ENCODE results near the gene JAKMIP3. TPM values are rescaled to one million over a fixed set of nuclear protein-coding genes. Genes with fewer than 3 reads are reported as not detected.

The JAKMIP3 gene
- total and polyA plus RNA-seq, 2 donors: 0.19 to 0.39 TPM

DNA sequence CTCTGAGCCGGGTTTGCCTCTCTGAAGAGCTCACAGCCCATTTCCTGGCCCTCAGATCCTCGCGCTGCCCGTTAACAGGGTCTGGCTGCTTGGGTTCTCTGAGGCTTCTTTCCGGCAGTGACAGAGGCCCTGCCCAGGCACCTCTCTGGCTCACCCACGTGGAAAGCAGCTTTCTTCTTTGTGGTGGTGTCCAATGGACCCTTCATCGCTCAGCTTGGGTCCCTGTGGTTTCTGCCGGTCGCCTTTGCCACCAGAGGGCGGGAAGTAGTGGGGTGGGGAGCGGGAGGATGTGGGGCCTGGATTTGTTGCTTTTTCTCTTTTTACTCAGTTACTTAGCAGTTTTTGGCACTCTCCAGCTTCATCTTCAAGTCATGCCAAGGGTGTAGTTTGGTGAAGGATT is 15.6 kb upstream of the JAKMIP3 start:
- Histone ChIP-seq H3K27ac (ENCODE audit: low read depth in 1 of 2, low read length in 1 of 2) (no peak overlapping the region), H3K36me3 (ENCODE audit: control insufficient read depth in 2 of 2, insufficient read depth in 2 of 2, low read length in 1 of 2) (no peaks in the 10 kb centered on the region), H3K4me1 (ENCODE audit: control insufficient read depth in 2 of 2, insufficient read depth in 2 of 2, low read length in 2 of 2) (no peaks in the 10 kb centered on the region), H3K27me3 (ENCODE audit: control insufficient read depth in 2 of 2, insufficient read depth in 1 of 2, low read length in 1 of 2) (peaks cover 0 to 1% of the 10 kb centered on the region in 2 donors), H3K9me3 (ENCODE audit: control insufficient read depth in 2 of 2, insufficient read depth in 1 of 2, low read length in 1 of 2) (peaks cover 2 to 19% of the 10 kb centered on the region in 2 donors), H3K4me3 (ENCODE audit: low read length in 2 of 2) (no peak overlapping the region)
- WGBS: 75% methylated on average over 11 of the region's 11 CpGs
- no peak for DNase-seq (ENCODE audit: low read depth in 6 of 9, low spot score in 9 of 9)

DNA sequence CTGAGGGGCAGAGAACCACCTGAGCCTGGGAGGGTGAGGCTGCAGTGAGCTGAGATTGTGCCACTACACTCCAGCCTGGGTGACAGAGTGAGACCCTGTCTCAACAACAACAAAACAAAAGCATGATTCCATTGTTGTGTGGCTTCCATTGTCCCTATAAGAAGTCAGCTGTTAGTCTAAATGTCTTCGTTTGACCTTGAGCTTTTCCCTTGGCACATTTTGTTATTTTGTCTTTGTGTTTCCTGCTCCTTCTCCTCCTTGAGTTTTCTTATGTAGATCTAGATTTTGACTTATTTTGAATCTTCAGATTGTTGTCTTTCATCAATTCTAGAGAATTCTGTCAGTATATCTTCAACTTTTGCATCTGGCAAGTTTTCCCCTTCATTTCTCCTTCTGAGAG is 13.6 kb upstream of the JAKMIP3 start:
- Histone ChIP-seq H3K4me3 (ENCODE audit: low read length in 2 of 2) (no peak overlapping the region), H3K27me3 (ENCODE audit: control insufficient read depth in 2 of 2, insufficient read depth in 1 of 2, low read length in 1 of 2) (no peaks in the 10 kb centered on the region)
- WGBS: 91% methylated on average over 1 of the region's 1 CpG

DNA sequence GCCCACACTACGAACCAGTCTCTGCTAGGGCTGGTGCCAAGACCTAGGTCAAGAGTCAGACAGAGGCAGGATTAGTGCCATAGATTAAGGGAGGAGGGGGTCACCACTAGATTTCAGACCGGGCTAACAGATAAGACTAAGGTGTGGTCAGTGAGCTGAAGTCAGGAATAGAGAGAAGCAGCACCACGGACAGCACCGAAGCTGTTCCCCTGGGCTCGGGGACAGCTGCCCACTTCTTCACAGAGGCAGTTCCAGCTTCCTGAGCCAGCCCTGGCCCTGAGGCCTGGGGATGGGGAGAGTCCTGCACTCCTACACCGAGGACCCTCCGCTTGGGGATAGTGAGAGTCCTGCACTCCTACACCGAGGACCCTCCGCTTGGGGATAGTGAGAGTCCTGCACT is 11.2 kb upstream of the JAKMIP3 start:
- no peaks in the 10 kb centered on the region for H3K27me3 ChIP-seq (ENCODE audit: control insufficient read depth in 2 of 2, insufficient read depth in 1 of 2, low read length in 1 of 2)
- WGBS: 61% methylated on average over 9 of the region's 9 CpGs
- H3K4me1 ChIP-seq (ENCODE audit: control insufficient read depth in 2 of 2, insufficient read depth in 2 of 2, low read length in 2 of 2): no peaks in the 10 kb centered on the region
- peaks cover 2 to 19% of the 10 kb centered on the region in 2 donors for H3K9me3 ChIP-seq (ENCODE audit: control insufficient read depth in 2 of 2, insufficient read depth in 1 of 2, low read length in 1 of 2)
- DNase-seq (ENCODE audit: low read depth in 6 of 9, low spot score in 9 of 9): no peak
- no peak overlapping the region for H3K27ac ChIP-seq (ENCODE audit: low read depth in 1 of 2, low read length in 1 of 2)
- no peaks in the 10 kb centered on the region for H3K36me3 ChIP-seq (ENCODE audit: control insufficient read depth in 2 of 2, insufficient read depth in 2 of 2, low read length in 1 of 2)
- H3K4me3 ChIP-seq (ENCODE audit: low read length in 2 of 2): no peak overlapping the region

More for the DNA sequence above, 13.6 kb upstream of the JAKMIP3 start:
- no peaks in the 10 kb centered on the region for H3K36me3 ChIP-seq (ENCODE audit: control insufficient read depth in 2 of 2, insufficient read depth in 2 of 2, low read length in 1 of 2)
- peaks cover 2 to 19% of the 10 kb centered on the region in 2 donors for H3K9me3 ChIP-seq (ENCODE audit: control insufficient read depth in 2 of 2, insufficient read depth in 1 of 2, low read length in 1 of 2)
- H3K4me1 ChIP-seq (ENCODE audit: control insufficient read depth in 2 of 2, insufficient read depth in 2 of 2, low read length in 2 of 2): no peaks in the 10 kb centered on the region
- H3K27ac ChIP-seq (ENCODE audit: low read depth in 1 of 2, low read length in 1 of 2): no peak overlapping the region
- no peak for DNase-seq (ENCODE audit: low read depth in 6 of 9, low spot score in 9 of 9)

DNA sequence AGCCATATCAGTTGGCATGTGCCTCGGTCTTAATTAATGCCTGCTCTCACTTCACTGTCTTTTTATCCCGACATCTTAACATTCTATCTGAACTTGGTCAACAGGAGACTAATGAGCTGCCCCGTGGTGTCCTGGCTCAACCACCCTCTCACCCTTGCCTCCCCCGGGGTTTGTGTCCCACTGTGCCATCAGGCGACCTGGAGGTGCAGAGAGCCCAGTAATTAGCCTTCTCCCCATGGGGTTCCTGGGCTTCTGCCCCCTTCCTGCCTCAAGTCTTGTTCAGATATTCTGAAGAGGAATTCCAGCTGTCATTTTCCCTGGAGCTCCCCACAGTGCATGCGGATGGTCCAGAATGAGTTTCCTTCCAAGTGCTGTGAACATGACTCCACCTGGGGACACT is 10.1 kb upstream of the JAKMIP3 start:
- Histone ChIP-seq H3K9me3 (ENCODE audit: control insufficient read depth in 2 of 2, insufficient read depth in 1 of 2, low read length in 1 of 2) (peaks cover 2 to 19% of the 10 kb centered on the region in 2 donors), H3K27ac (ENCODE audit: low read depth in 1 of 2, low read length in 1 of 2) (no peak overlapping the region), H3K4me1 (ENCODE audit: control insufficient read depth in 2 of 2, insufficient read depth in 2 of 2, low read length in 2 of 2) (no peaks in the 10 kb centered on the region), H3K27me3 (ENCODE audit: control insufficient read depth in 2 of 2, insufficient read depth in 1 of 2, low read length in 1 of 2) (peaks cover 0 to 3% of the 10 kb centered on the region in 2 donors), H3K36me3 (ENCODE audit: control insufficient read depth in 2 of 2, insufficient read depth in 2 of 2, low read length in 1 of 2) (no peaks in the 10 kb centered on the region), H3K4me3 (ENCODE audit: low read length in 2 of 2) (no peak overlapping the region)
- WGBS: 89% methylated on average over 6 of the region's 6 CpGs
- DNase-seq (ENCODE audit: low read depth in 6 of 9, low spot score in 9 of 9): no peak

DNA sequence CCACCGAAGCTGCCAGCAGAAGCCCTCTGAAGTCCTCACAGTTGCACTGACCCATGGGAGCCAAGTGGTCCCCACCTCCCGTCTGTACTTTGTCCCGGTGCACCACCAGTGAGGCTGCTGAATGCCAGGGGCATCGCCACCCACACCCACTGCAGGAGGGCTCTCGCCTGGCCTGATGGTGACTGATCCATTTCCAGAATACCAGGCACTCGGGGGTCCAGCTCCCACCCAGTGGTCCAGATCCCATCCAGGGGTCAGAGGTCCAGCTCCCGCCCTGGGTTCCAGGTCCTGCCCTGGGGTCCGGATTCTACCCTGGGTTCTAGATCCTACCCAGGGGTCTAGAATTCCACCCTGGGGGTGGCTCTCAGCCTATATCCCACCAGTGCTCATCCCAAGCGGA is 9.1 kb upstream of the JAKMIP3 start:
- WGBS: 97% methylated on average over 9 of the region's 9 CpGs
- Histone ChIP-seq H3K9me3 (ENCODE audit: control insufficient read depth in 2 of 2, insufficient read depth in 1 of 2, low read length in 1 of 2) (peaks cover 2 to 14% of the 10 kb centered on the region in 2 donors), H3K4me3 (ENCODE audit: low read length in 2 of 2) (no peak overlapping the region), H3K4me1 (ENCODE audit: control insufficient read depth in 2 of 2, insufficient read depth in 2 of 2, low read length in 2 of 2) (no peaks in the 10 kb centered on the region), H3K36me3 (ENCODE audit: control insufficient read depth in 2 of 2, insufficient read depth in 2 of 2, low read length in 1 of 2) (no peaks in the 10 kb centered on the region), H3K27ac (ENCODE audit: low read depth in 1 of 2, low read length in 1 of 2) (no peak overlapping the region), H3K27me3 (ENCODE audit: control insufficient read depth in 2 of 2, insufficient read depth in 1 of 2, low read length in 1 of 2) (peaks cover 0 to 3% of the 10 kb centered on the region in 2 donors)
- DNase-seq (ENCODE audit: low read depth in 6 of 9, low spot score in 9 of 9): no peak

DNA sequence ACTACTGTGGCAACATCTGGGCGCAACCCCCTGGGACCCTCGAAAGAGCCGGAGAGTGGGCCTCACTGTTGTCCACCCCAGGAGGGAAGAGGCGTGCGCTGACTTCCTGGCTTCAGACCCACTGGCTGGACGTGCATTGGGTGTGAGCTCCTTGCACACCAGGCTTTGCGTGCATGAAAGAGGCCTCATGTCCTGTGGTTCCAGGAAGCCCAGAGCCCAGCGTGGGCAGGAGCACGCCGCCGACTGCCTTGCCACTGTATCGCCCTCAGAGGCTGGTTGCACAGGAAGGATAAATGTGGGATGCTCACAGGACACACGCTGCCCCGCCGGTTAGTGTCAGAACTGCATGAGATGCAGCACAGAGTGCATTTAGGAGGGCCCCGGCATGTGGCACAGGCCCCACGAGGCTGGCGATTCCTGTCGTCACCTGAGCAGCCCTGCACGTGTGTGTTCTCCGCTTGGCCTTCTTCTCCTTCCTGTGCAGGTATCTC is 8.5 kb upstream of the JAKMIP3 start:
- Histone ChIP-seq H3K36me3 (ENCODE audit: control insufficient read depth in 2 of 2, insufficient read depth in 2 of 2, low read length in 1 of 2) (no peaks in the 10 kb centered on the region), H3K4me1 (ENCODE audit: control insufficient read depth in 2 of 2, insufficient read depth in 2 of 2, low read length in 2 of 2) (no peaks in the 10 kb centered on the region), H3K27ac (ENCODE audit: low read depth in 1 of 2, low read length in 1 of 2) (no peak overlapping the region), H3K4me3 (ENCODE audit: low read length in 2 of 2) (no peak overlapping the region), H3K27me3 (ENCODE audit: control insufficient read depth in 2 of 2, insufficient read depth in 1 of 2, low read length in 1 of 2) (peaks cover 0 to 3% of the 10 kb centered on the region in 2 donors), H3K9me3 (ENCODE audit: control insufficient read depth in 2 of 2, insufficient read depth in 1 of 2, low read length in 1 of 2) (peaks cover 2 to 9% of the 10 kb centered on the region in 2 donors)
- 92% methylated on average over 21 of the region's 21 CpGs for WGBS
- DNase-seq (ENCODE audit: low read depth in 6 of 9, low spot score in 9 of 9): no peak

DNA sequence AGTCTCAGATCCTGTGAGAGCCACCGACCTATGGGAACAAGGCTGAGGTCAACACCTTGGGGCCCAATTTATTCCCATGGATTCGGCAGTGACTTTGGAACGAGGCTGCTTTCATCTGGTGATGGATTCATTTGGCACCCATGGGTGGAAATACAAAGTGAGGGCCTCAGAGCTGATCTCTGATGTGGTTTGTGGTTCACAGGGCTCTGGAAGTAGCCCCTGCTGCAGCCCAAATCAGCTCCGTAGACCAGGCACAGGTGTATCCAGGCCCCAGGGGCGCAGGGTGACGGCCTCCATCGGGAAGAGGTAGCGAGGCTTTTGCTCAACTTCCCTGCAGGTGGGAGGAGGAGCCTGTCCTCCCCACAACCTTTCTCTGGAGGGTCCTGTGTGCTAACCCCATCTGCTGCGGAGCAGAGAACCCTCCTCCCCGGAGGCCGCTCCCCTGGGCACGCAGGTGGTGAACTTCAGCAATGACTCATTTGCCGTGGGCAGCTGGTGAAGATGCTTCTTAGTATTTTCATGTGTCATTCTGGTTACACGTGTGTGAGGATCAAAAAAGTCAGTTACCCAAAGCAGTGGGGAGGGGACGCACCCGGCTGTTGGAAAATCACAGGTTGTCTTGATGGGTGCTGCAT is 7.5 kb upstream of the JAKMIP3 start:
- 87% methylated on average over 16 of the region's 16 CpGs for WGBS
- no peak for DNase-seq (ENCODE audit: low read depth in 6 of 9, low spot score in 9 of 9)

DNA sequence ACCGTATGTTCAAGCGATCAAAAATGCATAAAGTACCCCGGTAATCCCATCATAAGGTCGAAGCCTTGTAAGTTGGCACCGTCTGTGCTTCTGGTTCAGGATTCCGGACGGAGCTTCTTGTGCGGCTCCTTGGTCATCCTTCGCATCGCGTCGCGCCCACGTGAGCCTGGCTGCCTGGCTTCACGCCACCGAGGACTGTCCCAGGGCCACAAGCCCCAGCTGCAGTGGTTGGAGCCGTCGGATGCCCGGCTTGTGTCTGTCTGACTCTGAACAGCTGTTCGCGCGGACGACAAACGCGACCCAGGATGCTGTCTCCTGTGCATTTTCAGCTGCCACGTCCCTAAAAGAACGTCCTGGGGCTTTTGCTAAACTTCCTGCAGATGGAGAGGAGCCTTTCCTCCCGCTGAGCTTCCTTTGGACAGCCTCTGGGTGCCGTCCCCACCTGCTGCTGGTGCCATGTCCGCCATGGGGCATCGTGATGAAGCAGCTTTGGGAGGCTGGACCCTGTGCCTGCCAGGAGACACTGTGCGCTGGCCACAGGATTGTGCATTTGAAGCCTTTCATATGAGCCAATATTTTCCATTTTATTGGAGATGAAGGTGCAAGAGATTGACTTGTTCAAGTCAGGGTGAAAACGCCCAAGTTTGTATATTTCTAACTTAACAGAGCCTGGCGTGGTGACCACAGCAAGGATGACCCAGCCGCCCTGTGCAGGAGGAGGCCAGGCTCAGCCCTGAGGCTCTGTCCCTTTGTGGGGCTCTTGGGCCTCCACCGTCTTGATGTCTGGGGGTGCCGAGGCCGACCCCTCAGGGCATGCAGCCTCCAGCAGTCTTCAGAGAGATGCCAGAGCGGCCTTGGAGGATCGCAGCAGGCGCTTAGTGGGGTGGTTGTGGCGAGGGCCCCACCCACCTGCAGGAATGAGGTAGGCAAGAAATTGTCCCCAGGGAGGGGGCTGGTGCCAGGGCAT is 6.7 kb upstream of the JAKMIP3 start:
- H3K36me3 ChIP-seq (ENCODE audit: control insufficient read depth in 2 of 2, insufficient read depth in 2 of 2, low read length in 1 of 2): no peaks in the 10 kb centered on the region
- DNase-seq (ENCODE audit: low read depth in 6 of 9, low spot score in 9 of 9): no peak
- H3K4me1 ChIP-seq (ENCODE audit: control insufficient read depth in 2 of 2, insufficient read depth in 2 of 2, low read length in 2 of 2): no peaks in the 10 kb centered on the region
- peaks cover 0 to 3% of the 10 kb centered on the region in 2 donors for H3K27me3 ChIP-seq (ENCODE audit: control insufficient read depth in 2 of 2, insufficient read depth in 1 of 2, low read length in 1 of 2)
- no peak overlapping the region for H3K4me3 ChIP-seq (ENCODE audit: low read length in 2 of 2)
- 89% methylated on average over 42 of the region's 42 CpGs for WGBS
- H3K27ac ChIP-seq (ENCODE audit: low read depth in 1 of 2, low read length in 1 of 2): no peak overlapping the region
- H3K9me3 ChIP-seq (ENCODE audit: control insufficient read depth in 2 of 2, insufficient read depth in 1 of 2, low read length in 1 of 2): peaks cover 0 to 4% of the 10 kb centered on the region in 2 donors

More for the DNA sequence above, 7.5 kb upstream of the JAKMIP3 start:
- no peaks in the 10 kb centered on the region for H3K36me3 ChIP-seq (ENCODE audit: control insufficient read depth in 2 of 2, insufficient read depth in 2 of 2, low read length in 1 of 2)
- peaks cover 0 to 3% of the 10 kb centered on the region in 2 donors for H3K27me3 ChIP-seq (ENCODE audit: control insufficient read depth in 2 of 2, insufficient read depth in 1 of 2, low read length in 1 of 2)
- no peaks in the 10 kb centered on the region for H3K4me1 ChIP-seq (ENCODE audit: control insufficient read depth in 2 of 2, insufficient read depth in 2 of 2, low read length in 2 of 2)
- H3K4me3 ChIP-seq (ENCODE audit: low read length in 2 of 2): no peak overlapping the region
- peaks cover under 1 to 5% of the 10 kb centered on the region in 2 donors for H3K9me3 ChIP-seq (ENCODE audit: control insufficient read depth in 2 of 2, insufficient read depth in 1 of 2, low read length in 1 of 2)
- H3K27ac ChIP-seq (ENCODE audit: low read depth in 1 of 2, low read length in 1 of 2): no peak overlapping the region

Measured in thymus (tissue), 11 donors.